ENCODE results near the gene OR1I1. TPM values are rescaled to one million over a fixed set of nuclear protein-coding genes. Genes with fewer than 3 reads are reported as not detected.
A peak's percentile ranks its signal among the peaks of the same experiment; 100 is the strongest.

OR1I1 gene
- polyA plus RNA-seq, 3 donors = not detected

DNA sequence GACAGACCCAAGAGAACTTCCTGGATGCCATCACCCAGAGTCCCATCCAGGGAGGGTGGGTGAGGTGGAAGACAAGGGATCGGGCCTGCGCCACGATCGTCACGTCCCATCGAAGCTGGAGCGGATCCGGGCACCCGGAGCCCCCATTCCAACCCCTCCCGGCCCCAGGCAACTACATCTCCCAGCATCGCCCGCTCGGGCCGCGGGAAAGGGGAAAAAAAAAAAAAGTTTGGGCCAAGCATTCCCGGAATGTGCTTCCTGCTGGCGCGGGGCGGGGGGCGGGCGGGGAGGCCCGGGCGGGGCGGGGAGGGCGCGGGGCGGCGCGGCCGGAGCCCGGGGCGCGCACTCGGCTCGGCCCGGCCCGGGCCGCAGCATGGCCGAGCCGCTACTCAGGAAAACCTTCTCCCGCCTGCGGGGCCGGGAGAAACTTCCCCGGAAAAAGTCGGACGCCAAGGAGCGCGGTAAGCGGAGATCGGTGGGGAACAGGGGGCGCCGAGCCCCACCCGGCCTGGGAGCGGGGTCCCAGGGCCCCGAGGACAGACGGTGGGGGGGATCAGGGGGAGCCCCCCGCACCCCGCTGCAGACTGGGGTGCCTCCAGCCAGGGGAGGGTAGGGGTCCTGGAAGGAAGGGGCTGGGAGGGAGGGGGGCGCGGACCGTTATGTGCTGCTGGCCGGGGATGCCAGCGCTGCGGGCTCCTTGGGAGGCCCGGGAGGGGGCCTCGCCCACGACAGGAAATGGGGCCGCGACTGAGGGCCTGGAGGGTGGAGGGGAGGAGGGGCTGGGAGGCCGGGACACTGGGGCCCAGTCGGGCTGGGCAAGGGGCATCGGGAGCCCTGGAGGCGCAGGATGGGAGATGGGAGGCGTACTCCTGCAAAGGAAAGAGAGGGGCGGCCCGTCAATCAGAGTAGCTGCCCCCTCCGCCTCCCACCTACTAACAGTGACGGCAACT is 25.3 kb downstream of the OR1I1 start, which contains the start of gene SYDE1:
Gene SYDE1 (plus strand): TSS at position 341 of the 950 bp plus-strand sequence. CDS start 33 bp downstream, at position 374.
- Histone ChIP-seq H3K4me2 (replicated peaks; ENCODE audit: extremely low read depth, low read length, poor library complexity, severe bottlenecking) (peak within 1 kb of the TSS; percentile 11), H3K36me3 (replicated peaks in 1 of 2; ENCODE audit: control insufficient read depth in 1 of 2, insufficient read depth in 2 of 2, low read length in 2 of 2) (no peaks in the 10 kb centered on the region), H4K20me1 (ENCODE audit: insufficient read depth, low read length) (no peaks in the 10 kb centered on the region), H3K9me3 (replicated peaks in 1 of 2; ENCODE audit: control insufficient read depth in 1 of 2, insufficient read depth in 1 of 2, low read length in 2 of 2) (peaks cover 15 to 19% of the 10 kb centered on the region in 2 donors), H3K9ac (ENCODE audit: insufficient read depth, low read length, poor library complexity, severe bottlenecking) (no peak within 1 kb of the TSS), H3K27ac (ENCODE audit: low read depth in 1 of 2, low read length in 2 of 2) (no peak within 1 kb of the TSS), H3K27me3 (ENCODE audit: control insufficient read depth in 2 of 2, insufficient read depth in 2 of 2, low read length in 2 of 2) (peaks cover 24 to 38% of the 10 kb centered on the region in 2 donors), H3K4me1 (ENCODE audit: control insufficient read depth in 1 of 2, insufficient read depth in 2 of 2, low read length in 2 of 2) (peaks cover 0 to 2% of the 10 kb centered on the region in 2 donors), H2AFZ (ENCODE audit: insufficient read depth, low read depth, low read length, poor library complexity, severe bottlenecking) (no peak within 1 kb of the TSS), H3K4me3 (replicated peaks in 1 of 3; ENCODE audit: low read depth in 2 of 3, low read length in 3 of 3) (no peak within 1 kb of the TSS), H3K79me2 (ENCODE audit: insufficient read depth, low read length) (no peaks in the 10 kb centered on the region)
- Mint-ChIP-seq H3K4me1 (peaks cover 10% of the 10 kb centered on the region), H3K36me3 (peaks cover 0 to 6% of the 10 kb centered on the region in 2 donors), H3K27me3 (ENCODE audit: low read depth in 3 of 3) (peaks cover 33 to 52% (median 40%) of the 10 kb centered on the region in 3 donors), H3K4me3 (peak within 1 kb of the TSS in 1 of 2 donors; percentile 79), H3K27ac (no peak within 1 kb of the TSS), H3K9me3 (peaks cover 15 to 40% (median 26%) of the 10 kb centered on the region in 7 donors)
- DNase-seq = no peak
- under 1% methylated on average over 47 of the region's 78 CpGs for WGBS (ENCODE audit: insufficient coverage)
- intact Hi-C loops (cut with micrococcal nuclease) = loop anchor here in 1 of 2 donors (10.0 kb wide), 1 partner anchor 447 kb away; no protein-coding TSS in a partner anchor
- TF ChIP-seq CTCF (IDR thresholded peaks at IDR 0.05) = no peak

GRCh38 chr19:15108145-15108844 is 26.3 kb downstream of the OR1I1 start:
- Mint-ChIP-seq H3K4me3 (peak overlapping the region in 1 of 2 donors; percentile 51), H3K27me3 (ENCODE audit: low read depth in 3 of 3) (peaks cover 33 to 52% (median 40%) of the 10 kb centered on the region in 3 donors), H3K36me3 (peaks cover 0 to 6% of the 10 kb centered on the region in 2 donors), H3K4me1 (peaks cover 10% of the 10 kb centered on the region), H3K27ac (no peak overlapping the region), H3K9me3 (peaks cover 15 to 33% (median 23%) of the 10 kb centered on the region in 7 donors)
- Histone ChIP-seq H3K79me2 (ENCODE audit: insufficient read depth, low read length) (no peaks in the 10 kb centered on the region), H3K27me3 (ENCODE audit: control insufficient read depth in 2 of 2, insufficient read depth in 2 of 2, low read length in 2 of 2) (peaks cover 24 to 38% of the 10 kb centered on the region in 2 donors), H3K9me3 (replicated peaks in 1 of 2; ENCODE audit: control insufficient read depth in 1 of 2, insufficient read depth in 1 of 2, low read length in 2 of 2) (peaks cover 12 to 15% of the 10 kb centered on the region in 2 donors), H3K4me2 (replicated peaks; ENCODE audit: extremely low read depth, low read length, poor library complexity, severe bottlenecking) (no peak overlapping the region), H3K4me3 (replicated peaks in 1 of 3; ENCODE audit: low read depth in 2 of 3, low read length in 3 of 3) (no peak overlapping the region), H3K4me1 (ENCODE audit: control insufficient read depth in 1 of 2, insufficient read depth in 2 of 2, low read length in 2 of 2) (peaks cover 0 to 2% of the 10 kb centered on the region in 2 donors), H3K36me3 (replicated peaks in 1 of 2; ENCODE audit: control insufficient read depth in 1 of 2, insufficient read depth in 2 of 2, low read length in 2 of 2) (no peaks in the 10 kb centered on the region), H4K20me1 (ENCODE audit: insufficient read depth, low read length) (no peaks in the 10 kb centered on the region), H3K27ac (ENCODE audit: low read depth in 1 of 2, low read length in 2 of 2) (no peak overlapping the region), H2AFZ (ENCODE audit: insufficient read depth, low read depth, low read length, poor library complexity, severe bottlenecking) (no peak overlapping the region), H3K9ac (ENCODE audit: insufficient read depth, low read length, poor library complexity, severe bottlenecking) (no peak overlapping the region)
- no peak for TF ChIP-seq CTCF (IDR thresholded peaks at IDR 0.05)
- WGBS (ENCODE audit: insufficient coverage) = 47% methylated on average over 4 of the region's 10 CpGs
- DNase-seq = no peak
- intact Hi-C loops (cut with micrococcal nuclease) = loop anchor here in 1 of 2 donors (10.0 kb wide), 1 partner anchor 447 kb away; no protein-coding TSS in a partner anchor

Data from CD14-positive monocyte (primary cell).